HepG2 (cell line): ENCODE results near the gene IER2. TPM values are rescaled to one million over a fixed set of nuclear protein-coding genes. Genes with fewer than 3 reads are reported as not detected.
A peak's percentile ranks its signal among the peaks of the same experiment; 100 is the strongest.

ENCODE experiments used
- AHDC1 ChIP-seq: sonication (generic); formaldehyde crosslinking; IDR thresholded peaks from 2 replicates; pipeline ENCODE4 v1.5.1; 2020; ENCODE audit warnings: mild to moderate bottlenecking, missing genetic modification reagents, borderline replicate concordance
- GLMP ChIP-seq: sonication (generic); formaldehyde crosslinking; IDR thresholded peaks from 2 replicates; pipeline ENCODE4 v1.9.0; 2021; ENCODE audit warnings: missing genetic modification reagents, mild to moderate bottlenecking, borderline replicate concordance
- ISX ChIP-seq: sonication (generic); formaldehyde crosslinking; conservative IDR thresholded peaks from 2 replicates; pipeline ENCODE4 v1.5.0; 2020; ENCODE audit warnings: missing genetic modification reagents
- NCOR1 ChIP-seq: fragments of 200-600 bp; sonication (generic); IDR thresholded peaks from 2 replicates; pipeline ENCODE4 v1.7.0; 2017; ENCODE audit warnings: antibody characterized with exemption, low read length, borderline replicate concordance
- POLR2AphosphoS5 ChIP-seq: IDR thresholded peaks from 2 replicates; pipeline ENCODE4 v1.6.1; 2012; ENCODE audit warnings: low read depth, low read length
- RNF2 ChIP-seq: fragments of 450-650 bp; conservative IDR thresholded peaks from 2 replicates; pipeline ENCODE4 v1.6.1; 2016; ENCODE audit warnings: low read depth
- SRF ChIP-seq: IDR thresholded peaks from 2 replicates; pipeline ENCODE4 v1.6.1; 2011; ENCODE audit warnings: mild to moderate bottlenecking, low read depth, low read length, moderate library complexity
- TOPORS ChIP-seq: sonication (generic); formaldehyde crosslinking; IDR thresholded peaks from 2 replicates; pipeline ENCODE4 v1.8.0; 2023; ENCODE audit warnings: mild to moderate bottlenecking, missing genetic modification reagents
- ZBTB49 ChIP-seq: sonication (generic); formaldehyde crosslinking; IDR thresholded peaks from 2 replicates; pipeline ENCODE4 v1.4.0; 2020; ENCODE audit warnings: missing genetic modification reagents, borderline replicate concordance
- ZMYM2 ChIP-seq: sonication (generic); formaldehyde crosslinking; IDR thresholded peaks from 2 replicates; pipeline ENCODE4 v1.8.0; 2022; ENCODE audit warnings: mild to moderate bottlenecking, missing genetic modification reagents
- ZMYM3 ChIP-seq: sonication (generic); formaldehyde crosslinking; IDR thresholded peaks from 2 replicates; pipeline ENCODE4 v1.5.1; 2020; ENCODE audit warnings: mild to moderate bottlenecking, missing genetic modification reagents
- ZNF275 ChIP-seq: sonication (generic); formaldehyde crosslinking; IDR thresholded peaks from 2 replicates; pipeline ENCODE4 v1.8.0; 2022; ENCODE audit warnings: missing genetic modification reagents, mild to moderate bottlenecking, inconsistent platforms, borderline replicate concordance
- ZNF280B ChIP-seq: sonication (generic); formaldehyde crosslinking; IDR thresholded peaks from 2 replicates; pipeline ENCODE4 v1.5.0; 2020; ENCODE audit warnings: missing genetic modification reagents, mild to moderate bottlenecking, borderline replicate concordance
- ZNF282 ChIP-seq: fragments of 450-650 bp; IDR thresholded peaks from 2 replicates; pipeline ENCODE4 v1.6.1; 2018; ENCODE audit not compliant: partially characterized antibody
- ZNF703 ChIP-seq: sonication (generic); formaldehyde crosslinking; IDR thresholded peaks from 2 replicates; pipeline ENCODE4 v1.5.1; 2020; ENCODE audit warnings: missing genetic modification reagents, mild to moderate bottlenecking, moderate library complexity, borderline replicate concordance
- ZNF879 ChIP-seq: sonication (generic); formaldehyde crosslinking; IDR thresholded peaks from 2 replicates; pipeline ENCODE4 v1.8.1; 2023; ENCODE audit warnings: missing genetic modification reagents
- polyA plus RNA-seq, 8 experiments: library from polyadenylated mRNA; depleted of rRNA in 3 of 8; stranded (reverse) in 7 of 8; unstranded in 1 of 8; fragments of >200 nt; fragmentation: Illumina TruSeq in 4 of 8; extraction: Trizol in 4 of 8; gene quantifications; 2 replicates each; pipeline versions ENCODE4 v1.2.1 to v1.2.3, GENCODE V29; 2011 to 2016; ENCODE audit warnings: low read depth in 4 of 8, missing spikeins in 1 of 8, mixed read lengths in 1 of 8; ENCODE audit not compliant: insufficient read depth in 1 of 8
- total RNA-seq, 5 experiments: library from RNA; depleted of rRNA; stranded (reverse); fragments of >200 nt; fragmentation: Illumina TruSeq; extraction: Trizol; gene quantifications; 2 replicates each; pipeline ENCODE4 v1.2.3, GENCODE V29; 2016; ENCODE audit warnings: low read depth in 1 of 5

IER2 gene
- total and polyA plus RNA-seq, 2 of the 13 experiments (the other 11 are each of a cell fraction or from before 2014, with no cell fraction given): 10.1 to 14.3 TPM

- TF ChIP-seq ZNF275 (CRISPR knock-in tag) (no peak), RNF2 (no peak), GLMP (CRISPR knock-in tag) (no peak), ZNF282 (no peak), ZNF703 (CRISPR knock-in tag) (no peak), ZBTB49 (no peak), ZMYM2 (CRISPR knock-in tag) (0 out of 2 replicates have a peak, but pooled peaks have one; percentile 14), ZMYM3 (CRISPR knock-in tag) (peak; percentile 67; the same call in 1 of the 2 replicates), ZNF280B (CRISPR knock-in tag) (no peak), NCOR1 (peak; percentile 51; the same call in 1 of the 2 replicates), SRF (no peak), ISX (CRISPR knock-in tag) (no peak), TOPORS (CRISPR knock-in tag) (no peak), POLR2AphosphoS5 (peak; percentile 25), AHDC1 (CRISPR knock-in tag) (peak; percentile 46; the same call in 1 of the 2 replicates), ZNF879 (CRISPR knock-in tag) (no peak)
Measured at GRCh38 chr19:13155472-13156359, 5.5 kb downstream of the IER2 start (continued).
